ENCODE results near the gene ATP5MK. TPM values are rescaled to one million over a fixed set of nuclear protein-coding genes. Genes with fewer than 3 reads are reported as not detected.

Gene ATP5MK
- total RNA-seq, 1 experiment from 2014 or later: 556 TPM

GRCh38 chr10:103427866-103428265 is 31.6 kb upstream of the ATP5MK start:
- RAD21 ChIA-PET (ENCODE audit: low non-redundant PET in 1 of 2, low total read pairs in 2 of 2, uncharacterized antibody in 2 of 2, unreplicated experiment in 2 of 2): no interaction called here
- H3K9me3 ChIP-seq (ENCODE audit: control insufficient read depth in 1 of 2, insufficient read depth in 1 of 2, low read depth in 1 of 2, low read length in 2 of 2): no peaks in the 10 kb centered on the region
- no peaks in the 10 kb centered on the region for H3K27me3 ChIP-seq (ENCODE audit: insufficient read depth, low read length)
- H3K4me2 ChIP-seq (ENCODE audit: low read length): no peak overlapping the region
- no peak overlapping the region for H3K27ac ChIP-seq (ENCODE audit: low read depth, low read length)
- no peaks in the 10 kb centered on the region for H4K20me1 ChIP-seq (ENCODE audit: insufficient read depth)
- BruUV-seq (replicated peaks): no TSS peak
- intact Hi-C loops (cut with micrococcal nuclease): no loop called here
- no peaks in the 10 kb centered on the region for H3K9me2 ChIP-seq (ENCODE audit: insufficient read depth)
- H3K79me2 ChIP-seq (ENCODE audit: insufficient read depth, low read length): peaks cover 66% of the 10 kb centered on the region
- no peak for DNase-seq (ENCODE audit: low read depth, low spot score)
- TF ChIP-seq POLR2AphosphoS5 (IDR thresholded peaks at IDR 0.05; ENCODE audit: low read depth, low read length): no peak
- TF ChIP-seq YY1 (IDR thresholded peaks at IDR 0.05; ENCODE audit: extremely low read depth, insufficient replicate concordance, low read depth, low read length): no peak
- TF ChIP-seq POLR2A (IDR thresholded peaks at IDR 0.05; ENCODE audit: borderline replicate concordance, extremely low read depth, insufficient read depth, insufficient read length): no peak
- no peak for TF ChIP-seq ZFX (IDR thresholded peaks at IDR 0.05)
- TF ChIP-seq EGR1 (IDR thresholded peaks at IDR 0.05; ENCODE audit: low read depth): no peak
- no peak for TF ChIP-seq FOSL1 (IDR thresholded peaks at IDR 0.05; ENCODE audit: low read depth)
- TF ChIP-seq ZBTB33 (IDR thresholded peaks at IDR 0.05; ENCODE audit: extremely low read depth, insufficient replicate concordance, low read length): no peak
- no peak for TF ChIP-seq SIN3A (IDR thresholded peaks at IDR 0.05; ENCODE audit: low read depth)
- TF ChIP-seq CBX3 (IDR thresholded peaks at IDR 0.05; ENCODE audit: low read depth): no peak
- no peak for TF ChIP-seq TCF7L2 (IDR thresholded peaks at IDR 0.05; ENCODE audit: borderline replicate concordance, extremely low read depth, insufficient read depth, insufficient read length)
- TF ChIP-seq ZNF274 (IDR thresholded peaks at IDR 0.05; ENCODE audit: low read depth, low read length): no peak
- TF ChIP-seq, protein P1, sequence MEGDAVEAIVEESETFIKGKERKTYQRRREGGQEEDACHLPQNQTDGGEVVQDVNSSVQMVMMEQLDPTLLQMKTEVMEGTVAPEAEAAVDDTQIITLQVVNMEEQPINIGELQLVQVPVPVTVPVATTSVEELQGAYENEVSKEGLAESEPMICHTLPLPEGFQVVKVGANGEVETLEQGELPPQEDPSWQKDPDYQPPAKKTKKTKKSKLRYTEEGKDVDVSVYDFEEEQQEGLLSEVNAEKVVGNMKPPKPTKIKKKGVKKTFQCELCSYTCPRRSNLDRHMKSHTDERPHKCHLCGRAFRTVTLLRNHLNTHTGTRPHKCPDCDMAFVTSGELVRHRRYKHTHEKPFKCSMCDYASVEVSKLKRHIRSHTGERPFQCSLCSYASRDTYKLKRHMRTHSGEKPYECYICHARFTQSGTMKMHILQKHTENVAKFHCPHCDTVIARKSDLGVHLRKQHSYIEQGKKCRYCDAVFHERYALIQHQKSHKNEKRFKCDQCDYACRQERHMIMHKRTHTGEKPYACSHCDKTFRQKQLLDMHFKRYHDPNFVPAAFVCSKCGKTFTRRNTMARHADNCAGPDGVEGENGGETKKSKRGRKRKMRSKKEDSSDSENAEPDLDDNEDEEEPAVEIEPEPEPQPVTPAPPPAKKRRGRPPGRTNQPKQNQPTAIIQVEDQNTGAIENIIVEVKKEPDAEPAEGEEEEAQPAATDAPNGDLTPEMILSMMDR (IDR thresholded peaks at IDR 0.05 in 2 of 3, conservative IDR thresholded peaks at IDR 0.05 in 1 of 3; ENCODE audit: borderline replicate concordance in 1 of 3, insufficient read depth in 1 of 3, low read depth in 2 of 3, low read length in 2 of 3): no peak
- TF ChIP-seq ELF1 (IDR thresholded peaks at IDR 0.05; ENCODE audit: borderline replicate concordance, low read depth): no peak
- TF ChIP-seq JUND (IDR thresholded peaks at IDR 0.05): no peak
- TF ChIP-seq EZH2 (IDR thresholded peaks at IDR 0.05): no peak
- no peak for TF ChIP-seq SP1 (IDR thresholded peaks at IDR 0.05; ENCODE audit: low read depth)
- no peak for TF ChIP-seq RAD21 (IDR thresholded peaks at IDR 0.05; ENCODE audit: low read depth)
- H3K4me3 ChIP-seq (replicated peaks in 1 of 2; ENCODE audit: low read depth in 1 of 2, low read length in 2 of 2): no peak overlapping the region
- no peaks in the 10 kb centered on the region for H3K4me1 ChIP-seq (ENCODE audit: control insufficient read depth in 1 of 2, insufficient read depth in 2 of 2, low read length in 2 of 2)
- H2AFZ ChIP-seq (ENCODE audit: low read depth, low read length, poor library complexity, severe bottlenecking): no peak overlapping the region
- peaks cover 78 to 83% of the 10 kb centered on the region in 2 experiments for H3K36me3 ChIP-seq (ENCODE audit: control insufficient read depth in 1 of 2, insufficient read depth in 2 of 2, low read length in 2 of 2)
- no peak for ATAC-seq
- H3K9ac ChIP-seq (ENCODE audit: low read length): no peak overlapping the region
- POLR2A ChIA-PET: no interaction called here
- CTCF ChIA-PET: no interaction called here

Measured in HCT116 (cell line).